GM19468 (cell line): Measurements from ENCODE around the gene PDIA5.

Experiments used
- ATAC-seq: cut with Tn5 transposase; IDR thresholded peaks from one replicate; pipeline ENCODE4 v1.9.1; 2021; ENCODE audit warnings: mild to moderate bottlenecking, moderate library complexity, moderate number of reproducible peaks; ENCODE audit not compliant: unreplicated experiment; ENCODE audit errors: extremely low read depth

The PDIA5 gene

DNA sequence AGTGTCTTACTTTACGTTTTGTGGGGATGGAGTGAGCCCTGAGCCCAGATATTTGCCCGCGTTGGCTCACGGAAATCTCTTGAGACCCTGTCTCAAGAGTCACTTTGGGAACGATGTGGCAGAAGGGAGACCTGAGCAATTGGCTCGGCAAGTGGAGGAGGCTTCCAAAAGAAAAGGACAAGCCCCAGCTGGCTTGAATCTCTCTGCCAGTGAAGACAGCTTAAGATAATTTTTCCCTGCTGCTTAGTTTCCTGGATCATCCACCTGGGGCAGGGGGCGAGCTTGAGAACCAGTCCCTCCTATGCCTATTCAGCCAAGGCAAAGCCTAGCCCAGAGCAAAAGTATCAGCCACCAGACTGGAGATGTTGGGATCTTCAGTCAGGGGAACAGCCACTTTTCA is 135.6 kb downstream of the PDIA5 start:
- no peak for ATAC-seq
